Measurements from ENCODE around the gene PEX11B. TPM values are rescaled to one million over a fixed set of nuclear protein-coding genes. Genes with fewer than 3 reads are reported as not detected.

Gene PEX11B
- total RNA-seq, 1 donor = 28.5 TPM

DNA sequence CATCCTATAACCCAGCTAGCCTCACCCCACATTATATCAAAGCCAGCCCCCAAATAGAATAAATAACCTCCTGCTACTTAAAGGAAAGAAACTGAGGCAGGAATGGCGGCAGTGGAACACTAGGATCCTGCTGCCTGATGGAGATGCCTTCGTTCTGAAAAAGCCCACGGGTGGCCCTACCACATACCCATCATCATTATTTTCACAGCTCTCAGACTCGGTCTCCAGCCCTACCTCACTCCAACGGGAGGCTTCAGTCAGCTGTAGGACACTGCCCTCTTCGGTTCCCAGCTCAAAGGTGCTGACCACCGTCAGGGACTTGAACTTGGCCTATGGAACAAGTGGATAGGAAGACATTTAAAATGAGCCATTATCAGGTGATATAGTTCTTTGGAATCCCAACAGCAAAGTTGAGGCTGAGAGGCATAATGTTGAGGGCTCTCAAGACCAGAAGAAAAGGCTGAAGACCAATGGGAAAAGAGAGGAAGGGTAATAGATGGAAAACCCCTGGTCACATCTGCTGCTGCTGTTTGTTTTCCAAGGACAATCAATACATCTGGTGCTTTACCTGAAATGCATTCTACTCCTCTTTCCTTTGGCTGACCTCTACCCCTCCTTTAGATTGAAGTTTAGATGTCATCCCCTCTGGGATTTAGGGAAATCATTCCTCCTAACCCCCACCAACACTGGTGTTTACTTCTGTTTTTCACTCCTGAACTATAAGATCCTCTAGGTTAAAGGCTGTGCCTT, 25.0 kb downstream of the PEX11B start:
- TF ChIP-seq, protein P1, sequence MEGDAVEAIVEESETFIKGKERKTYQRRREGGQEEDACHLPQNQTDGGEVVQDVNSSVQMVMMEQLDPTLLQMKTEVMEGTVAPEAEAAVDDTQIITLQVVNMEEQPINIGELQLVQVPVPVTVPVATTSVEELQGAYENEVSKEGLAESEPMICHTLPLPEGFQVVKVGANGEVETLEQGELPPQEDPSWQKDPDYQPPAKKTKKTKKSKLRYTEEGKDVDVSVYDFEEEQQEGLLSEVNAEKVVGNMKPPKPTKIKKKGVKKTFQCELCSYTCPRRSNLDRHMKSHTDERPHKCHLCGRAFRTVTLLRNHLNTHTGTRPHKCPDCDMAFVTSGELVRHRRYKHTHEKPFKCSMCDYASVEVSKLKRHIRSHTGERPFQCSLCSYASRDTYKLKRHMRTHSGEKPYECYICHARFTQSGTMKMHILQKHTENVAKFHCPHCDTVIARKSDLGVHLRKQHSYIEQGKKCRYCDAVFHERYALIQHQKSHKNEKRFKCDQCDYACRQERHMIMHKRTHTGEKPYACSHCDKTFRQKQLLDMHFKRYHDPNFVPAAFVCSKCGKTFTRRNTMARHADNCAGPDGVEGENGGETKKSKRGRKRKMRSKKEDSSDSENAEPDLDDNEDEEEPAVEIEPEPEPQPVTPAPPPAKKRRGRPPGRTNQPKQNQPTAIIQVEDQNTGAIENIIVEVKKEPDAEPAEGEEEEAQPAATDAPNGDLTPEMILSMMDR (IDR thresholded peaks at IDR 0.05; ENCODE audit: insufficient read depth, low read depth, low read length) = no peak
- no peak overlapping the region for H3K4me3 ChIP-seq (ENCODE audit: low read depth, low read length)
- no peak for DNase-seq (ENCODE audit: low read depth)

DNA sequence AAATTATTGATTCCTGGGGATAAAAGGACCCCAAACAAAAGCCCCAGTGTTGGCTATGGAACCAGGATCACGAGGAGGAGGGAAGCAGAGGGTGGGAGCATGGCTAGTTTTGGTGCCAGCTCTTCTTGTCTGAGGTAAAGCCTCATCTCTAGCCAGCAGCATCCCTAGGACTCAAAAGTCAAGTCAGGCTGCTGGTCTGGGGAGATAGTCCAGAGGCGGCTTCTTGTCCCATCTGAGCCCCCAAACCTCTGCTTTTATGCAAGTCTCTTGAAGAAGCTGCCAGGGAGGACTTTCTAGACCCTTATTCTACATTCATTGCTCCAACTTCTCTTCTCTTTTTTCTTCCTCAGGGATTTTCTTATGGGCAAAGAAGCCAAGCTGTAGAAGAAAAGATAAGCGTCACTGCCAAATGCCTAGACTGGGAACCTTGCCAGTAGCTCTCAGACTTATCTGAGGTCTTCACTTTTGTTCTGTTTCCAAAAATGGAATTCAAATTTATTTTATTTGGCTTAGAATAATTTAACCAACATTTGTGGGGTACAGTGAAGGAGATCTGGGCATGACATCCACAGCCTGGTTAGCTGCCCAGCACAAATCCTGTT, 25.9 kb downstream of the PEX11B start:
- peak overlapping the region; percentile 34 for H3K4me3 ChIP-seq (ENCODE audit: low read depth, low read length)
- TF ChIP-seq, protein P1 (IDR thresholded peaks at IDR 0.05; ENCODE audit: insufficient read depth, low read depth, low read length) = no peak
- DNase-seq (ENCODE audit: low read depth) = peak; percentile 75

DNA sequence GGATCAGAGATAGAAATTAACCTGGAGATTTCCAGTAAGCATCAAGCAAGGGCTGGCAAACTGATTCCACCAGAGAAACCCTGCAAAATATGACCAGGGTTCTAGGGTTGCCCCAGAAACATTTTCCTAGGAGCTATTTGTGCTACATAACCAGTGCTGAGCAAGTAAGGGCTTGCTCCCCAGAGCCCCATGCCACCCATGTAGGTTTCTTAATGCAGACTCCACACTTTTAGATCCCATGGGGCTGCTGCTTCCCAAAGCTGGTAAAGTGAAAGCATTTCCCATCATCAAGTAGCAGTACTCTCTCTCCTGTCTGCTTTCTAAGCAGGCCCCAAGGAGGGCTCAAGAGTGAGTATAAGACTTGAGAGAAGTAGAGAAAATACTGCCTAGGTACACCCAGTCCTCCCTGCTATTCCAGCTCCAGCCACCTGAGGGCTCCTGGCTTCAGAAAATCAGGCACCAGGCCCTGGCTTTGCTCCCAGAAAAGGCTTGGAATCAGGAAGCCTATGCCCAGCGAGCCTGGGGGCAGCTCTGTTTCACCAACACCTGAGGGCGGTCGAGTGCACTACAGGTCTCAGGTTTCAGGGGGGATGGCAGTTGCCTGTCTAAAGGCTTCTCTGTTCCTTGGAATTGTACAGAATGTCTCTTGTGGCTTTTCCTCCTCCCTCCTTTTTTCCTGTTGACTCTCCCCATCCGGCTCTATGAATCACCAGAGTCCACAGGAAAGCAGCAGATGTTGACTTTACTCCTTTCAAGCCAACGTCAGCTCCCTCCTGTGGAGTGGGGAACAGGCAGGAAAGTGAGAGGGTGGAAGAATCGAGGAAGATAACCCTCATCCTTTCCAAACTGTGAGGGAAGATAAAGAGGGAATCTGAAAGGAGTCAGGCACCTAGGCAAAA, 26.7 kb downstream of the PEX11B start:
- H3K4me3 ChIP-seq (ENCODE audit: low read depth, low read length) = peak overlapping the region; percentile 34

DNA sequence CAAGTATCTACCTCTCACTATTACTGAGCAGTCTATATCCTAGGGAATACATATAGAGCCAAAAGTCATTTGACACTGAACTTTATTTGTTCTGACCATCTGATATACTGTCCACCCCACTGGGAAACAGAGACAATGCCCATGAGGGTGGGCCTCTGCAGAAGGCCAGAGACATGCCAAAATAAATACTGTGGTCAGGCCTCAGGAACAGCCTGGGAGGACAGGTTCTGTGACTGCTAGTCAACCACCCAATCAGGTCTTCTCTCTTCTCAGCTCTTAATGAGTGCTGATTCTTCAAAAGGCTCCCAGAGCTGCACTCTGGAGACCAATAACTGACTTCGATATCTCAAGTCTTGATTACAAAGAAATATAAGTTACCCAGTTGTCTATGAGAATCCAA, 27.4 kb downstream of the PEX11B start:
- DNase-seq (ENCODE audit: low read depth) = no peak
- no peak overlapping the region for H3K4me3 ChIP-seq (ENCODE audit: low read depth, low read length)
- TF ChIP-seq, protein P1 (IDR thresholded peaks at IDR 0.05; ENCODE audit: insufficient read depth, low read depth, low read length) = no peak

More for the DNA sequence above, 26.7 kb downstream of the PEX11B start:
- TF ChIP-seq, protein P1 (IDR thresholded peaks at IDR 0.05; ENCODE audit: insufficient read depth, low read depth, low read length) = peak; percentile 99
- peak; percentile 99 for DNase-seq (ENCODE audit: low read depth)

DNA sequence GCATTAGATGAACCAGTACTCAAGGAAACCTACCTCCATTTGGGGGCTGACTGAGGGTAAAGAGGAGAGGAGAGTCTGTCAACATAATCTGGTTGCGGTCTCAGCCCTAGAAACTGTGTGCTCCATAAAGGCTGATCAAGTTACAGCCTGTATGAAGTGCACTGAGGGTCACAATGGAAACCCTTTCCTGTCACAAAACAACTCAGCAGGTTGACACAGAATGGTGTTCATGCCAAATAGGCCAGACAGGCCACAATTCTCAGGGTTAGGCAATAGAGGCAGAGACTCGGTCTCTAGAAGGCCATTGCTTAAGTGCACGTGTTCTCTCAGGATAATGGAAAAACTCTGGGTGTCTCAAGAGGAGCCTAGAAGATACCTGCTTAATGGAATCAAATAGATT, 28.8 kb downstream of the PEX11B start:
- DNase-seq (ENCODE audit: low read depth) = no peak
- TF ChIP-seq, protein P1 (IDR thresholded peaks at IDR 0.05; ENCODE audit: insufficient read depth, low read depth, low read length) = no peak
- H3K4me3 ChIP-seq (ENCODE audit: low read depth, low read length) = no peak overlapping the region

DNA sequence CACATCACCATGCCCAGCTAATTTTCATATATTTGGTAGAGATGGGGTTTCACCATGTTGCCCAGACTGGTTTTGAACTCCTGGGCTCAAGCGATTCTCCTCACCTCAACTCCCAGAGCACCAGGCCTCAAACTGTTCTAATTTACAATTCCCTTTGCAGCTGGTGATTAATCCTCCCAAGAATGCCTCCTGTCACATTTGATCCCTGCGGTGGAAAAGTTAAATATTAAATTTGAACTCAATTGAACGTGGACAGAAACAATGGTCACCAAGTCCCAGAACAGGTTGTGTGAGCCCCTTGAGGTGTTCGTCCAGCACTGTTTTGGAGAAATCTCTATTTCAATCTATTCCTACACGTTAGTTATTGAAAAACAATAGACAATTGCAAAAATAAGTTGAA, 30.9 kb downstream of the PEX11B start:
- TF ChIP-seq, protein P1 (IDR thresholded peaks at IDR 0.05; ENCODE audit: insufficient read depth, low read depth, low read length) = no peak
- DNase-seq (ENCODE audit: low read depth) = no peak
- H3K4me3 ChIP-seq (ENCODE audit: low read depth, low read length) = no peak overlapping the region

Data from fibroblast of villous mesenchyme (primary cell).